HL-60/S4 treated with retinoic acid at 250 ng/mL for 4 days and 3 days (cell line): Measurements from ENCODE around the gene ARHGAP33.
"Not testable (repeated sequence)": the region's sequence is repeated elsewhere in the genome, so short reads cannot be mapped to it uniquely, and the experiment has no call there.

Experiments used
- in situ Hi-C: fragments of 300-500 bp; cut with MboI; formaldehyde crosslinking; loops from 2 replicates; pipeline ENCODE4 v1.7.0; 2022; ENCODE audit warnings: low sequenced_read_pairs

Gene ARHGAP33

GRCh38 chr19:35755550-35756376 lies 19.6 kb upstream of the ARHGAP33 start:
- in situ Hi-C loops: no loop called here

GRCh38 chr19:35756377-35757230 lies 18.8 kb upstream of the ARHGAP33 start, which contains the start of gene HSPB6:
Gene HSPB6 (minus strand): TSS chr19:35757029. CDS start chr19:35757008, 21 bp downstream.
- in situ Hi-C loops: no loop called here

- in situ Hi-C loops: no loop called here
Observed at GRCh38 chr19:35757231-35757748, 18.1 kb upstream of the ARHGAP33 start.

GRCh38 chr19:35757749-35758608 lies 17.4 kb upstream of the ARHGAP33 start, which contains the start of gene PROSER3:
Gene PROSER3 (plus strand): TSS chr19:35758176. CDS start chr19:35758216, 40 bp downstream.
- in situ Hi-C loops: no loop called here

- in situ Hi-C loops: no loop called here
Observed at GRCh38 chr19:35759697-35760096, 15.7 kb upstream of the ARHGAP33 start.

- in situ Hi-C loops: no loop called here
Observed at GRCh38 chr19:35760711-35761349, 14.5 kb upstream of the ARHGAP33 start.

GRCh38 chr19:35764432-35765315 lies 10.7 kb upstream of the ARHGAP33 start:
- in situ Hi-C loops: no loop called here

GRCh38 chr19:35766571-35767104 lies 8.7 kb upstream of the ARHGAP33 start:
- in situ Hi-C loops: no loop called here

GRCh38 chr19:35767288-35768081 lies 7.9 kb upstream of the ARHGAP33 start:
- in situ Hi-C loops: no loop called here

GRCh38 chr19:35768082-35768421 lies 7.3 kb upstream of the ARHGAP33 start:
- in situ Hi-C loops: no loop called here

GRCh38 chr19:35772362-35772761 lies 3.0 kb upstream of the ARHGAP33 start:
- in situ Hi-C loops: not testable (repeated sequence)

- in situ Hi-C loops: no loop called here
Observed at GRCh38 chr19:35773020-35773806, 2.2 kb upstream of the ARHGAP33 start.

GRCh38 chr19:35774274-35775045 lies 904 bp upstream of the ARHGAP33 start:
- in situ Hi-C loops: no loop called here

- in situ Hi-C loops: no loop called here
Observed at GRCh38 chr19:35775046-35775297, 392 bp upstream of the ARHGAP33 start.

- in situ Hi-C loops: no loop called here
Observed at GRCh38 chr19:35776102-35776788, 881 bp downstream of the ARHGAP33 start.
